ENCODE data around the gene MARCKS. TPM values are rescaled to one million over a fixed set of nuclear protein-coding genes. Genes with fewer than 3 reads are reported as not detected.
A peak's percentile ranks its signal among the peaks of the same experiment; 100 is the strongest.

MARCKS gene
- total RNA-seq, 1 donor from 2014 or later, result 158 TPM

DNA sequence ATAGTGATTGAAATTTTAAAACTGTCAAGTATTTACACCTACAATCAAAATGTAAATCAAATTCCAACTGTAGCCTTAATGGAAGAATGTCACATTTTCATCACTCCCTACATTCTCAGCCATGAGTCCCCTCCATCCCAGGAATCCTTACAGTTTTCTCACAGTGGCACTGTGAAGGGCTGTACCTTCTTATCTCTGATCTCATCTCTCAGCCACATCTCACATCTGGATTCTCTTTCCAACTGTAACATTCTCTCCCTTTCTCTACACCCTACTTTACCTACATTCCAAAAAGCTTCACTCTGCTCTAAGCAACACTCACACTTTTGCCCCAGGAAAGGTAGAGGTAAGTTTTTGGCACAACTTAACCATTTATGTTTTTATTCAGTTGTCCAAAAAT, 8.9 kb upstream of the MARCKS start:
- Mint-ChIP-seq H3K9me3 (ENCODE audit: low read depth) (no peaks in the 10 kb centered on the region), H3K36me3 (ENCODE audit: insufficient read depth) (no peaks in the 10 kb centered on the region), H3K27me3 (peaks cover 23% of the 10 kb centered on the region), H3K4me1 (ENCODE audit: low read depth) (peaks cover 4% of the 10 kb centered on the region), H3K4me3 (ENCODE audit: low read depth) (no peak overlapping the region), H3K27ac (no peak overlapping the region)
- no peak for DNase-seq (ENCODE audit: low spot score, unreplicated experiment)
- no peak for TF ChIP-seq CTCF (IDR thresholded peaks at IDR 0.05; ENCODE audit: unreplicated experiment)

DNA sequence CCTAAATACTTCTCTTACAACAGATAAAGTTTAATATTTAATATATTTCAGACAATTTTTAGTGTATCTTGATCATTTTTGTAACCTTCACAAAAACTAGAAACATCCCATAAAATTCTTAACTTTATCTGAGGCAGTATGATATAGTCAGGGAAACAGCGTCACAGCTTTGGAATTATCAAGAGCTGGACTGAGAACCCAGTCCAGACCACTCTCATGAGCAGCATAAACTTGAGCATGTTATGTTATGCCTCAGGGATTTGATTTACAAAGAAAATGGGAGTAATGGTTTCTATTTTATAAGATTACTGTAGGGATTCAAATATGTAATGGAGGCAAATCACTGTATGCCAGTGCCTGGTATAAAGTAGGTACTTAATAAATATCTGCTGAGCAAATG, 8.3 kb upstream of the MARCKS start:
- H3K9me3 Mint-ChIP-seq (ENCODE audit: low read depth), result no peaks in the 10 kb centered on the region
- H3K4me1 Mint-ChIP-seq (ENCODE audit: low read depth), result peaks cover 4% of the 10 kb centered on the region
- no peak for TF ChIP-seq CTCF (IDR thresholded peaks at IDR 0.05; ENCODE audit: unreplicated experiment)
- no peak overlapping the region for H3K4me3 Mint-ChIP-seq (ENCODE audit: low read depth)
- no peaks in the 10 kb centered on the region for H3K36me3 Mint-ChIP-seq (ENCODE audit: insufficient read depth)
- H3K27me3 Mint-ChIP-seq, result peaks cover 25% of the 10 kb centered on the region
- DNase-seq (ENCODE audit: low spot score, unreplicated experiment), result no peak
- H3K27ac Mint-ChIP-seq, result no peak overlapping the region

DNA sequence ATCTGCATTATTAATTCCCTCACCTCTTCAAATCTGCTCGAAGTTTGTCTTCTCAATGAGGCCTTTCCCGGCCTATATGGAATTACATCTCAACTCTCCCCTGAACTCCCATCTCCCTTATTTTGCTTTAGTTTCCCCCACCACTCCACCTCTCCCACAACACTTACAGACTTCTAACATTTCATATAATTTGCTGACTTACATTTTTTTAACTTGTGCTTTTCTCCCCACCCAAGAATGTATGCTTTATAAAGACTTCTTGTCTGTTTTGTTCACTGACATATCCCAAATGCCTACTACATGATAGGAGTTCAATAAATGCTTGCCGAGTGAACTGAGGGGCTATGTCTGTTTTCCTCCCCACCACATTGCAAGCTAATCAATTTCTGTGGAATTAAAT, 3.9 kb upstream of the MARCKS start:
- H3K9me3 Mint-ChIP-seq (ENCODE audit: low read depth), result no peaks in the 10 kb centered on the region
- no peak for TF ChIP-seq CTCF (IDR thresholded peaks at IDR 0.05; ENCODE audit: unreplicated experiment)
- H3K27ac Mint-ChIP-seq, result no peak overlapping the region
- no peak overlapping the region for H3K4me3 Mint-ChIP-seq (ENCODE audit: low read depth)
- DNase-seq (ENCODE audit: low spot score, unreplicated experiment), result no peak
- peaks cover 22% of the 10 kb centered on the region for H3K27me3 Mint-ChIP-seq
- peaks cover 2% of the 10 kb centered on the region for H3K36me3 Mint-ChIP-seq (ENCODE audit: insufficient read depth)
- peaks cover 13% of the 10 kb centered on the region for H3K4me1 Mint-ChIP-seq (ENCODE audit: low read depth)

- Mint-ChIP-seq H3K9me3 (ENCODE audit: low read depth) (no peaks in the 10 kb centered on the region), H3K4me1 (ENCODE audit: low read depth) (peaks cover 8% of the 10 kb centered on the region), H3K27me3 (peaks cover 19% of the 10 kb centered on the region), H3K27ac (peak overlapping the region; percentile 84), H3K36me3 (ENCODE audit: insufficient read depth) (peaks cover 2% of the 10 kb centered on the region), H3K4me3 (ENCODE audit: low read depth) (no peak overlapping the region)
- DNase-seq (ENCODE audit: low spot score, unreplicated experiment), result peak; percentile 67
- peak; percentile 33 for TF ChIP-seq CTCF (IDR thresholded peaks at IDR 0.05; ENCODE audit: unreplicated experiment)
These were observed 2.3 kb upstream of the MARCKS start for GRCh38 chr6:113854531-113855499.

- Mint-ChIP-seq H3K27ac (no peak overlapping the region), H3K36me3 (ENCODE audit: insufficient read depth) (peaks cover 5% of the 10 kb centered on the region), H3K4me3 (ENCODE audit: low read depth) (no peak overlapping the region), H3K27me3 (peaks cover 19% of the 10 kb centered on the region), H3K9me3 (ENCODE audit: low read depth) (no peaks in the 10 kb centered on the region), H3K4me1 (ENCODE audit: low read depth) (peaks cover 12% of the 10 kb centered on the region)
- no peak for DNase-seq (ENCODE audit: low spot score, unreplicated experiment)
- TF ChIP-seq CTCF (IDR thresholded peaks at IDR 0.05; ENCODE audit: unreplicated experiment), result no peak
These were observed 1.4 kb upstream of the MARCKS start for GRCh38 chr6:113855500-113856374.
